ENCODE measurements around the gene CWC15. TPM values are rescaled to one million over a fixed set of nuclear protein-coding genes. Genes with fewer than 3 reads are reported as not detected.

CWC15 gene
- total and polyA plus RNA-seq, 2 donors (not counting 1 experiment from before 2014, with no cell fraction given) = 18.1 to 59.8 TPM

GRCh38 chr11:94934846-94935245, 38.5 kb downstream of the CWC15 start:
- intact Hi-C loops (cut with micrococcal nuclease) = no loop called here
- Histone ChIP-seq H4K20me1 (ENCODE audit: control insufficient read depth, insufficient read depth, low read length, poor library complexity, severe bottlenecking) (no peaks in the 10 kb centered on the region), H3K9me3 (ENCODE audit: control extremely low read depth in 1 of 3, control insufficient read depth in 2 of 3, insufficient read depth in 1 of 3, low read length in 2 of 3) (no peaks in the 10 kb centered on the region), H3K79me2 (ENCODE audit: control insufficient read depth, insufficient read depth, low read length) (no peaks in the 10 kb centered on the region), H3K27me3 (replicated peaks in 1 of 4; ENCODE audit: control extremely low read depth in 1 of 4, control insufficient read depth in 3 of 4, insufficient read depth in 4 of 4, low read length in 3 of 4) (no peaks in the 10 kb centered on the region), H3K4me3 (ENCODE audit: control extremely low read depth in 1 of 5, extremely low read depth in 1 of 5, insufficient read depth in 1 of 5, low read depth in 2 of 5, low read length in 4 of 5) (no peak overlapping the region), H3K36me3 (replicated peaks in 1 of 2; ENCODE audit: control extremely low read depth in 1 of 2, control insufficient read depth in 1 of 2, extremely low read depth in 1 of 2, insufficient read depth in 2 of 2, low read length in 1 of 2) (no peaks in the 10 kb centered on the region), H3K4me1 (ENCODE audit: control insufficient read depth in 2 of 2, insufficient read depth in 2 of 2, low read length in 2 of 2) (no peaks in the 10 kb centered on the region), H3K9ac (ENCODE audit: low read length) (no peak overlapping the region), H3K4me2 (replicated peaks; ENCODE audit: low read depth, low read length, poor library complexity, severe bottlenecking) (no peak overlapping the region), H3K27ac (ENCODE audit: low read length in 2 of 2) (no peak overlapping the region), H2AFZ (ENCODE audit: insufficient read depth, low read depth, low read length, poor library complexity, severe bottlenecking) (no peak overlapping the region)
- ATAC-seq (ENCODE audit: low read depth) = no peak
- TF ChIP-seq EZH2 (IDR thresholded peaks at IDR 0.05; ENCODE audit: borderline replicate concordance, insufficient read depth, low read depth, low read length, poor library complexity, severe bottlenecking) = no peak
- TF ChIP-seq CTCF (IDR thresholded peaks at IDR 0.05) = no peak
- Mint-ChIP-seq H3K27ac (no peak overlapping the region), H3K9me3 (ENCODE audit: insufficient read depth) (no peaks in the 10 kb centered on the region), H3K4me1 (no peaks in the 10 kb centered on the region), H3K4me3 (no peak overlapping the region), H3K27me3 (peaks cover 10% of the 10 kb centered on the region)
- no CpG with 5 or more reads among the region's 3 CpGs for WGBS (ENCODE audit: insufficient coverage)
- DNase-seq = no peak
- ChIA-PET CTCF (no interaction called here), POLR2A (no interaction called here)

DNA sequence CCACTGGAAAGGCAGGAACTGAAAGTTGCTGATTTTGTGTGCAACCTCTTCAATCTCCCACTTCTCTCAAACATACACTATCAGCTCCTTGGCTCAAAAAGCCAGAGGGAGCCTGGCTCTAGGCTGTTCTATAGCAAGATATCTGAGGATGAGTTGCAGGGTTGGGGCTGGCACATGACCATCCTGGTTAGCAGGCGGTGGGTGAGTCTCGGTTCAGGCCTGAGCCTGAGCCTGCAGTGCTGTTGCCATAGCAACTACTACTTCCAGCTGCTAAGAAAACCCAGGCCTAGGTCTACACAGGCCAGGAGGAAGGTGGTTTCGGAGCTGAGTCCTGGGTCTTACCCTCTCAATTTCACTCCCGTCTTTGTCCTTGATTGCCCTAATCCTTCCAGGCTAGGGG, 39.0 kb downstream of the CWC15 start:
- Histone ChIP-seq H3K4me3 (ENCODE audit: control extremely low read depth in 1 of 5, extremely low read depth in 1 of 5, insufficient read depth in 1 of 5, low read depth in 2 of 5, low read length in 4 of 5) (no peak overlapping the region), H3K27me3 (replicated peaks in 1 of 4; ENCODE audit: control extremely low read depth in 1 of 4, control insufficient read depth in 3 of 4, insufficient read depth in 4 of 4, low read length in 3 of 4) (no peaks in the 10 kb centered on the region), H2AFZ (ENCODE audit: insufficient read depth, low read depth, low read length, poor library complexity, severe bottlenecking) (no peak overlapping the region), H3K36me3 (replicated peaks in 1 of 2; ENCODE audit: control extremely low read depth in 1 of 2, control insufficient read depth in 1 of 2, extremely low read depth in 1 of 2, insufficient read depth in 2 of 2, low read length in 1 of 2) (no peaks in the 10 kb centered on the region), H3K9ac (ENCODE audit: low read length) (no peak overlapping the region), H3K9me3 (ENCODE audit: control extremely low read depth in 1 of 3, control insufficient read depth in 2 of 3, insufficient read depth in 1 of 3, low read length in 2 of 3) (no peaks in the 10 kb centered on the region), H4K20me1 (ENCODE audit: control insufficient read depth, insufficient read depth, low read length, poor library complexity, severe bottlenecking) (no peaks in the 10 kb centered on the region), H3K27ac (ENCODE audit: low read length in 2 of 2) (no peak overlapping the region), H3K4me2 (replicated peaks; ENCODE audit: low read depth, low read length, poor library complexity, severe bottlenecking) (no peak overlapping the region), H3K79me2 (ENCODE audit: control insufficient read depth, insufficient read depth, low read length) (no peaks in the 10 kb centered on the region), H3K4me1 (ENCODE audit: control insufficient read depth in 2 of 2, insufficient read depth in 2 of 2, low read length in 2 of 2) (no peaks in the 10 kb centered on the region)
- WGBS (ENCODE audit: insufficient coverage) = no CpG with 5 or more reads among the region's 4 CpGs
- Mint-ChIP-seq H3K4me1 (no peaks in the 10 kb centered on the region), H3K27ac (no peak overlapping the region), H3K4me3 (no peak overlapping the region), H3K27me3 (peaks cover 13% of the 10 kb centered on the region), H3K9me3 (ENCODE audit: insufficient read depth) (no peaks in the 10 kb centered on the region)
- CTCF ChIA-PET = no interaction called here
- POLR2A ChIA-PET = no interaction called here
- no peak for ATAC-seq (ENCODE audit: low read depth)
- intact Hi-C loops (cut with micrococcal nuclease) = no loop called here
- no peak for TF ChIP-seq EZH2 (IDR thresholded peaks at IDR 0.05; ENCODE audit: borderline replicate concordance, insufficient read depth, low read depth, low read length, poor library complexity, severe bottlenecking)
- no peak for TF ChIP-seq CTCF (IDR thresholded peaks at IDR 0.05)
- no peak for DNase-seq
